OCI-LY7 (cell line): ENCODE measurements around the gene SPNS2.

ENCODE experiments used
- EZH2phosphoT487 ChIP-seq: fragments of 200-600 bp; sonication (generic); IDR thresholded peaks from 2 replicates; pipeline ENCODE4 v1.6.1; 2018; ENCODE audit warnings: low read depth, borderline replicate concordance, mild to moderate bottlenecking, mixed run types, antibody characterized with exemption, low read length, moderate library complexity, mixed read lengths
- TF ChIP-seq, protein P1 (sequence below): fragments of 200-600 bp; sonication (generic); conservative IDR thresholded peaks from 2 replicates; pipeline ENCODE4 v1.5.1; 2014; ENCODE audit warnings: mild to moderate bottlenecking, antibody characterized with exemption, low read length, moderate library complexity, mixed read lengths

GRCh38 chr17:4572131-4572530, 73.5 kb downstream of the SPNS2 start:
- TF ChIP-seq, protein P1, sequence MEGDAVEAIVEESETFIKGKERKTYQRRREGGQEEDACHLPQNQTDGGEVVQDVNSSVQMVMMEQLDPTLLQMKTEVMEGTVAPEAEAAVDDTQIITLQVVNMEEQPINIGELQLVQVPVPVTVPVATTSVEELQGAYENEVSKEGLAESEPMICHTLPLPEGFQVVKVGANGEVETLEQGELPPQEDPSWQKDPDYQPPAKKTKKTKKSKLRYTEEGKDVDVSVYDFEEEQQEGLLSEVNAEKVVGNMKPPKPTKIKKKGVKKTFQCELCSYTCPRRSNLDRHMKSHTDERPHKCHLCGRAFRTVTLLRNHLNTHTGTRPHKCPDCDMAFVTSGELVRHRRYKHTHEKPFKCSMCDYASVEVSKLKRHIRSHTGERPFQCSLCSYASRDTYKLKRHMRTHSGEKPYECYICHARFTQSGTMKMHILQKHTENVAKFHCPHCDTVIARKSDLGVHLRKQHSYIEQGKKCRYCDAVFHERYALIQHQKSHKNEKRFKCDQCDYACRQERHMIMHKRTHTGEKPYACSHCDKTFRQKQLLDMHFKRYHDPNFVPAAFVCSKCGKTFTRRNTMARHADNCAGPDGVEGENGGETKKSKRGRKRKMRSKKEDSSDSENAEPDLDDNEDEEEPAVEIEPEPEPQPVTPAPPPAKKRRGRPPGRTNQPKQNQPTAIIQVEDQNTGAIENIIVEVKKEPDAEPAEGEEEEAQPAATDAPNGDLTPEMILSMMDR = no peak
- no peak for TF ChIP-seq EZH2phosphoT487
